Smooth muscle cell (in vitro differentiated cells): ENCODE measurements around the gene TPRN. TPM values are rescaled to one million over a fixed set of nuclear protein-coding genes. Genes with fewer than 3 reads are reported as not detected.

Experiments used
- DNase-seq: peaks from one replicate; lab custom pipeline; 2025; ENCODE audit not compliant: unreplicated experiment; lab: John Stamatoyannopoulos, UW
- H2AFZ ChIP-seq: fragments of 200-600 bp; sonication (generic); 2 replicates; pipeline ENCODE4 v1.6.0; 2016; ENCODE audit warnings: antibody characterized with exemption, low read depth, mild to moderate bottlenecking
- H3F3A ChIP-seq: fragments of 200-600 bp; sonication (generic); 2 replicates; pipeline ENCODE4 v1.6.0; 2017; ENCODE audit warnings: antibody characterized with exemption, low read depth
- H3K27ac ChIP-seq: fragments of 200-600 bp; sonication (generic); 2 replicates; pipeline ENCODE4 v1.5.1; 2016; ENCODE audit warnings: low read depth, mild to moderate bottlenecking
- H3K27me3 ChIP-seq: fragments of 200-600 bp; sonication (generic); 2 replicates; pipeline ENCODE4 v1.6.1; 2016; ENCODE audit warnings: low read depth, mild to moderate bottlenecking
- H3K36me3 ChIP-seq: fragments of 200-600 bp; sonication (generic); 2 replicates; pipeline ENCODE4 v1.5.1; 2016; ENCODE audit warnings: low read depth
- H3K4me1 ChIP-seq: fragments of 200-600 bp; sonication (generic); 2 replicates; pipeline ENCODE4 v1.5.1; 2016; ENCODE audit warnings: low read depth
- H3K4me2 ChIP-seq: fragments of 200-600 bp; sonication (generic); 2 replicates; pipeline ENCODE4 v1.6.0; 2016; ENCODE audit warnings: mild to moderate bottlenecking
- H3K4me3 ChIP-seq: fragments of 200-600 bp; sonication (generic); 2 replicates; pipeline ENCODE4 v1.5.1; 2016; ENCODE audit warnings: mild to moderate bottlenecking
- H3K79me2 ChIP-seq: fragments of 200-600 bp; sonication (generic); 2 replicates; pipeline ENCODE4 v1.6.0; 2016; ENCODE audit warnings: low read depth, mild to moderate bottlenecking
- H3K9ac ChIP-seq: fragments of 200-600 bp; sonication (generic); 2 replicates; pipeline ENCODE4 v1.6.0; 2016; ENCODE audit warnings: low read depth
- H3K9me3 ChIP-seq: fragments of 200-600 bp; sonication (generic); replicated peaks from 2 replicates; pipeline ENCODE4 v1.5.1; 2016; ENCODE audit warnings: low read depth
- H4K20me1 ChIP-seq: fragments of 200-600 bp; sonication (generic); 2 replicates; pipeline ENCODE4 v1.6.0; 2016; ENCODE audit warnings: low read depth
- WGBS: methylation state at CpG from one replicate; pipeline ENCODE4 v1.1.7; 2016; ENCODE audit warnings: low lambda C conversion rate; 5-methylcytosine and 5-hydroxymethylcytosine counted together
- polyA plus RNA-seq: library from polyadenylated mRNA; unstranded; fragments of >200 nt; fragmentation: Nextera tagmentation; extraction: Ambion mirVana; gene quantifications from 2 replicates; pipeline ENCODE4 v1.2.1, GENCODE V29; 2016
- total RNA-seq: library from RNA; depleted of rRNA; stranded (reverse); fragments of >200 nt; gene quantifications from 2 replicates; pipeline ENCODE4 v1.2.3, GENCODE V29; 2014
- TF ChIP-seq, protein P1 (sequence below): fragments of 200-600 bp; sonication (generic); IDR thresholded peaks from 2 replicates; pipeline ENCODE4 v1.5.1; 2017; ENCODE audit warnings: borderline replicate concordance, mild to moderate bottlenecking, antibody characterized with exemption; ENCODE audit not compliant: insufficient read depth, poor library complexity, severe bottlenecking

TPRN gene
- total and polyA plus RNA-seq, 2 experiments from 2014 or later: 4.0 to 19.0 TPM

GRCh38 chr9:137232101-137232500 lies 31.6 kb upstream of the TPRN start:
- H3F3A ChIP-seq: no peaks in the 10 kb centered on the region
- H3K4me1 ChIP-seq: peaks cover 7% of the 10 kb centered on the region
- WGBS: 93% methylated on average over 10 of the region's 10 CpGs
- H3K9ac ChIP-seq: no peak overlapping the region
- DNase-seq: no peak
- no peaks in the 10 kb centered on the region for H3K79me2 ChIP-seq
- H3K9me3 ChIP-seq: no peaks in the 10 kb centered on the region
- H3K4me3 ChIP-seq: no peak overlapping the region
- H2AFZ ChIP-seq: no peak overlapping the region
- H3K27ac ChIP-seq: no peak overlapping the region
- TF ChIP-seq, protein P1, sequence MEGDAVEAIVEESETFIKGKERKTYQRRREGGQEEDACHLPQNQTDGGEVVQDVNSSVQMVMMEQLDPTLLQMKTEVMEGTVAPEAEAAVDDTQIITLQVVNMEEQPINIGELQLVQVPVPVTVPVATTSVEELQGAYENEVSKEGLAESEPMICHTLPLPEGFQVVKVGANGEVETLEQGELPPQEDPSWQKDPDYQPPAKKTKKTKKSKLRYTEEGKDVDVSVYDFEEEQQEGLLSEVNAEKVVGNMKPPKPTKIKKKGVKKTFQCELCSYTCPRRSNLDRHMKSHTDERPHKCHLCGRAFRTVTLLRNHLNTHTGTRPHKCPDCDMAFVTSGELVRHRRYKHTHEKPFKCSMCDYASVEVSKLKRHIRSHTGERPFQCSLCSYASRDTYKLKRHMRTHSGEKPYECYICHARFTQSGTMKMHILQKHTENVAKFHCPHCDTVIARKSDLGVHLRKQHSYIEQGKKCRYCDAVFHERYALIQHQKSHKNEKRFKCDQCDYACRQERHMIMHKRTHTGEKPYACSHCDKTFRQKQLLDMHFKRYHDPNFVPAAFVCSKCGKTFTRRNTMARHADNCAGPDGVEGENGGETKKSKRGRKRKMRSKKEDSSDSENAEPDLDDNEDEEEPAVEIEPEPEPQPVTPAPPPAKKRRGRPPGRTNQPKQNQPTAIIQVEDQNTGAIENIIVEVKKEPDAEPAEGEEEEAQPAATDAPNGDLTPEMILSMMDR: no peak
- peaks cover 11% of the 10 kb centered on the region for H4K20me1 ChIP-seq
- no peak overlapping the region for H3K4me2 ChIP-seq
- no peaks in the 10 kb centered on the region for H3K27me3 ChIP-seq
- H3K36me3 ChIP-seq: no peaks in the 10 kb centered on the region

- no peak overlapping the region for H3K4me2 ChIP-seq
- WGBS: 94% methylated on average over 22 of the region's 23 CpGs
- TF ChIP-seq, protein P1: no peak
Measured at GRCh38 chr9:137231372-137232039, 31.0 kb upstream of the TPRN start.

GRCh38 chr9:137230705-137231371 lies 30.3 kb upstream of the TPRN start, which contains the start of gene SLC34A3:
SLC34A3 (plus strand) TSS chr9:137230901; CDS start chr9:137231703, 802 bp downstream.
- no peak within 1 kb of the TSS for H3K9ac ChIP-seq
- no peaks in the 10 kb centered on the region for H3K79me2 ChIP-seq
- TF ChIP-seq, protein P1: no peak
- H4K20me1 ChIP-seq: peaks cover 1% of the 10 kb centered on the region
- no peaks in the 10 kb centered on the region for H3K36me3 ChIP-seq
- 90% methylated on average over 14 of the region's 14 CpGs for WGBS
- no peak within 1 kb of the TSS for H2AFZ ChIP-seq
- H3K9me3 ChIP-seq: no peaks in the 10 kb centered on the region
- no peak within 1 kb of the TSS for H3K4me3 ChIP-seq
- H3K4me1 ChIP-seq: no peaks in the 10 kb centered on the region
- H3K4me2 ChIP-seq: no peak within 1 kb of the TSS
- DNase-seq: no peak
- H3K27ac ChIP-seq: no peak within 1 kb of the TSS
- no peaks in the 10 kb centered on the region for H3F3A ChIP-seq
- no peaks in the 10 kb centered on the region for H3K27me3 ChIP-seq

More at GRCh38 chr9:137231372-137232039, 31.0 kb upstream of the TPRN start:
- peaks cover 4% of the 10 kb centered on the region for H3K4me1 ChIP-seq
- no peak overlapping the region for H3K4me3 ChIP-seq
- H3K36me3 ChIP-seq: no peaks in the 10 kb centered on the region
- H3K9me3 ChIP-seq: no peaks in the 10 kb centered on the region
- H2AFZ ChIP-seq: no peak overlapping the region
- H3K9ac ChIP-seq: no peak overlapping the region
- DNase-seq: no peak
- no peak overlapping the region for H3K27ac ChIP-seq
- no peaks in the 10 kb centered on the region for H3K27me3 ChIP-seq
- no peaks in the 10 kb centered on the region for H3F3A ChIP-seq
- H4K20me1 ChIP-seq: peaks cover 6% of the 10 kb centered on the region
- no peaks in the 10 kb centered on the region for H3K79me2 ChIP-seq
